ENCODE data around the gene RHD. TPM values are rescaled to one million over a fixed set of nuclear protein-coding genes. Genes with fewer than 3 reads are reported as not detected.
A peak's percentile ranks its signal among the peaks of the same experiment; 100 is the strongest.

Gene RHD
- total and polyA plus RNA-seq, 10 of the 15 experiments (the other 5 are each of a cell fraction or from before 2014, with no cell fraction given): 0.02 to 0.34 (median 0.18) TPM; not detected in 6

DNA sequence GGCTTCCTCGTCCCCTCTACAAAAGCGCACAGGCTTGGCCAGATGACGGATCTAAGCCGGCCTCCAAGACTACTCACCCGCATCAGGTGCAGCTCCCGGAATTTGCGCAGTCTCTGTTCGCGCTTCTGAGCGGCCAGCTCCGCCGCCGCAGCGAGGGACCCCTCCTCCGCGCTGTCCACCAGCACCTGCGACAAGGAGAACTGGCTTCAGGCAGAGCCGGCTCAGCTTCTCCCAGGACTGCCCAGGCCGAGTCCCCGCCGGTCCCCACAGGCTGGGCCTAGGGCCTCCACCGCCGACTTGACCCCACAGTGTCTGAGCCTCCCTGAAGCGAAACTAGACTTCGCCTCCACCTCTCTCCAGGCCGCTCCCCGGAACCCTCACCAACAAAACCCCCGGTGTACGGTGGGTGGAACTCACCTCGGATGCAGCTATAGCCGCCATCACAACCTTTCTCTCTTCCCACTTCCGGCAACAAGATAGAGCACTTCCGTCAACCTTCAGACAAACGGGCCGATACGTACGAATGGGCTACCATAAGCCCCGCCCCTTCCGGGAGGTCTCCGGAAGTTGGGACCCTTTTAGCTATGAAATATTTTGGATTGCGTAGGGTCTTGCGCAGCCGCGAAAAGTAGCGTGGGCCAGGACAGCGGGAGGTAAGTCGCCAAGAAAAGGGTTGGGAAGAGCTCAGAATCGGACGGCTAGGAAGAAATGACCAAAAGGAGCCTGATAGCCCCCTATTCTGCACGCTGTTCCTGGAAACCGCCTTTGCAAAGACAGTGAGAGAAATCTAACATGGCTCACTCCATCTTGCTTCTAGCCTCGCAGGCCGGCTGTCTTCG is 40.1 kb upstream of the RHD start, which contains the start of gene SYF2 (continued):
- TF ChIP-seq, protein P1, sequence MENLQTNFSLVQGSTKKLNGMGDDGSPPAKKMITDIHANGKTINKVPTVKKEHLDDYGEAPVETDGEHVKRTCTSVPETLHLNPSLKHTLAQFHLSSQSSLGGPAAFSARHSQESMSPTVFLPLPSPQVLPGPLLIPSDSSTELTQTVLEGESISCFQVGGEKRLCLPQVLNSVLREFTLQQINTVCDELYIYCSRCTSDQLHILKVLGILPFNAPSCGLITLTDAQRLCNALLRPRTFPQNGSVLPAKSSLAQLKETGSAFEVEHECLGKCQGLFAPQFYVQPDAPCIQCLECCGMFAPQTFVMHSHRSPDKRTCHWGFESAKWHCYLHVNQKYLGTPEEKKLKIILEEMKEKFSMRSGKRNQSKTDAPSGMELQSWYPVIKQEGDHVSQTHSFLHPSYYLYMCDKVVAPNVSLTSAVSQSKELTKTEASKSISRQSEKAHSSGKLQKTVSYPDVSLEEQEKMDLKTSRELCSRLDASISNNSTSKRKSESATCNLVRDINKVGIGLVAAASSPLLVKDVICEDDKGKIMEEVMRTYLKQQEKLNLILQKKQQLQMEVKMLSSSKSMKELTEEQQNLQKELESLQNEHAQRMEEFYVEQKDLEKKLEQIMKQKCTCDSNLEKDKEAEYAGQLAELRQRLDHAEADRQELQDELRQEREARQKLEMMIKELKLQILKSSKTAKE (IDR thresholded peaks at IDR 0.05; ENCODE audit: low read depth, poor library complexity, severe bottlenecking): peak; percentile 43

DNA sequence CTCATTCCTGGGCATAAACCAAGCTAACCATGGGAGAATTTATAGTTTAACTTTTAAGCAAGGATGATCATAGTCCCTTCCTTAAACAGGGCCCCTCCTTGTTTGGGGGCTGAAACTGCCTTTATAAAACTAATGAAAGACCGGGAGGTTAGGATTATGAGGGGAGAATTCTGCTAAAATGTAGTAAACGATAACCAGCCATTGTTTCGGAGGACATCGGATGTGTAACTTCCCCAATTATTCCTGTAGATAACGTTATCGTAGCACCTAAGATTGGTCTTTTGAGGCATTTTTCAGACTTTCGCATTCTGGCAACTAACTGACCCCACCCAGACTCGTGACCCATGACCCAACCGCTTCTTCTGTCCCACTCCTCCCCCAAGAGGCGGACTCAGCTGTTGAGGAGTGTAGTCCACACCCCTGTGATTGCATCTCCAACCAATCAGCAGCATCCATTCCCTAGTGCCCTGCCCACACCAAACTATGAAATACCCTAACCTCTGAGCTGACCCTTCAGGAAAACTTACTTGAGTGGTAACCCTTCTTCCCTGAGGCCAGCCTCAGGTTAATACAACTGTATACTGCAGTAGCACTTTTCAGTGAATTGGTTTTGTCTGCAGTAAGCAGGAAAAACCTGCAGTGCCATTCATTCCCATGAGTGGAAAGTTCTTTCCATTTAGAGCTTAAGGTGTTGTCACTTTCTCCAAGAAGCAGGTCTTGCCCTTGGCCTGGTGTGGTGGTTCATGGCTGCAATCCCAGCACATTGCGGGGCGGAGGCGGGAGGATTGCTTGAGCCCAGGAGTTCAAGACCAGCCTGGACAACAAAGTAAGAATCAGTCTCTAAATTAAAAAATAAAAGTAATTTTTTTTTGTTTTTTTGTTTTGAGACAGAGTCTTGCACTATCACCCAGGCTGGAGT is 39.2 kb upstream of the RHD start:
- no peaks in the 10 kb centered on the region for H3K9me3 ChIP-seq (replicated peaks; ENCODE audit: control insufficient read depth, insufficient read depth, low read length)
- ChIA-PET RAD21 (ENCODE audit: unreplicated experiment) (interaction anchor here (1.0 to 2.0 kb wide), 7 partner anchors 7 to 403 kb away, joined by 3 to 6 read pairs (median 3); no protein-coding TSS in a partner anchor), POLR2A (interaction anchor here (0.5 to 3.0 kb wide), 14 partner anchors 8 to 591 kb away, joined by 3 to 17 read pairs (median 3); partner anchors contain the start of genes CLIC4, MACO1 and RSRP1), CTCF (interaction anchor here (0.6 to 2.6 kb wide), 6 partner anchors 9 to 385 kb away, joined by 3 to 12 read pairs (median 6); no protein-coding TSS in a partner anchor), SMC1A (ENCODE audit: uncharacterized antibody, unreplicated experiment) (interaction anchor here (1.0 to 2.0 kb wide), 7 partner anchors 10 to 402 kb away, joined by 3 to 6 read pairs (median 4); partner anchors contain the start of genes RSRP1 and TMEM50A)
- peak overlapping the region; percentile 72 for H2AFZ ChIP-seq (ENCODE audit: control insufficient read depth, low read depth, low read length)
- DNase-seq (ENCODE audit: low read depth, low spot score) (peak; percentile 72), FAIRE-seq (peak; percentile 72), ATAC-seq (peak; percentile 92)
- H3K27ac ChIP-seq (ENCODE audit: control insufficient read depth, insufficient read depth): peak overlapping the region; percentile 88
- H4K20me1 ChIP-seq (ENCODE audit: control insufficient read depth, insufficient read depth): no peaks in the 10 kb centered on the region
- WGBS (ENCODE audit: insufficient coverage, insufficient replicate concordance, low lambda C conversion rate, missing lambda C conversion rate): 24% methylated on average over 13 of the region's 13 CpGs
- H3K27me3 ChIP-seq (replicated peaks in 1 of 2; ENCODE audit: control insufficient read depth in 2 of 2, insufficient read depth in 2 of 2, low read length in 1 of 2): no peaks in the 10 kb centered on the region
- in situ Hi-C loops (cut with MboI) (loop anchor here (25.0 kb wide), 1 partner anchor 1446 kb away; the partner anchor contains the start of genes LYPLA2 and PITHD1), intact Hi-C loops (cut with micrococcal nuclease; ENCODE audit: unreplicated experiment) (no loop called here)
- peak overlapping the region; percentile 56 for H3K4me2 ChIP-seq (ENCODE audit: control insufficient read depth, insufficient read depth)
- BruUV-seq (replicated peaks): TSS peak; percentile 99
- H3K4me3 ChIP-seq: peak overlapping the region; percentile 88
- peaks cover 38% of the 10 kb centered on the region for H3K79me2 ChIP-seq (ENCODE audit: control insufficient read depth, insufficient read depth, low read length)
- H3K9ac ChIP-seq (ENCODE audit: control insufficient read depth, insufficient read depth, low read length): peak overlapping the region; percentile 88
- peaks cover 19% of the 10 kb centered on the region for H3K4me1 ChIP-seq (ENCODE audit: control insufficient read depth, insufficient read depth, low read length)
- H3K36me3 ChIP-seq (ENCODE audit: control insufficient read depth in 2 of 2, insufficient read depth in 2 of 2, low read length in 1 of 2): peaks cover 0 to 19% of the 10 kb centered on the region in 2 experiments; a peak in 2 of 4 replicates
- TF ChIP-seq, protein P2, sequence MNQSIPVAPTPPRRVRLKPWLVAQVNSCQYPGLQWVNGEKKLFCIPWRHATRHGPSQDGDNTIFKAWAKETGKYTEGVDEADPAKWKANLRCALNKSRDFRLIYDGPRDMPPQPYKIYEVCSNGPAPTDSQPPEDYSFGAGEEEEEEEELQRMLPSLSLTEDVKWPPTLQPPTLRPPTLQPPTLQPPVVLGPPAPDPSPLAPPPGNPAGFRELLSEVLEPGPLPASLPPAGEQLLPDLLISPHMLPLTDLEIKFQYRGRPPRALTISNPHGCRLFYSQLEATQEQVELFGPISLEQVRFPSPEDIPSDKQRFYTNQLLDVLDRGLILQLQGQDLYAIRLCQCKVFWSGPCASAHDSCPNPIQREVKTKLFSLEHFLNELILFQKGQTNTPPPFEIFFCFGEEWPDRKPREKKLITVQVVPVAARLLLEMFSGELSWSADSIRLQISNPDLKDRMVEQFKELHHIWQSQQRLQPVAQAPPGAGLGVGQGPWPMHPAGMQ (IDR thresholded peaks at IDR 0.05; ENCODE audit: borderline replicate concordance): no peak
- TF ChIP-seq GABPA (IDR thresholded peaks at IDR 0.05; ENCODE audit: low read depth): no peak
- TF ChIP-seq NBN (IDR thresholded peaks at IDR 0.05): 0 out of 2 replicates have a peak, but pooled peaks have one; percentile 26
- 0 out of 2 replicates have a peak, but pooled peaks have one; percentile 44 for TF ChIP-seq RFX5 (IDR thresholded peaks at IDR 0.05; ENCODE audit: low read depth, low read length)
- TF ChIP-seq RUNX3 (IDR thresholded peaks at IDR 0.05; ENCODE audit: low read length): peak; percentile 45
- no peak for TF ChIP-seq NFYA (IDR thresholded peaks at IDR 0.05; ENCODE audit: borderline replicate concordance, low read depth, low read length)
- TF ChIP-seq TCF7 (IDR thresholded peaks at IDR 0.05; ENCODE audit: borderline replicate concordance): no peak
- TF ChIP-seq NFIC (IDR thresholded peaks at IDR 0.05; ENCODE audit: low read depth, low read length): no peak
- TF ChIP-seq, protein P3, sequence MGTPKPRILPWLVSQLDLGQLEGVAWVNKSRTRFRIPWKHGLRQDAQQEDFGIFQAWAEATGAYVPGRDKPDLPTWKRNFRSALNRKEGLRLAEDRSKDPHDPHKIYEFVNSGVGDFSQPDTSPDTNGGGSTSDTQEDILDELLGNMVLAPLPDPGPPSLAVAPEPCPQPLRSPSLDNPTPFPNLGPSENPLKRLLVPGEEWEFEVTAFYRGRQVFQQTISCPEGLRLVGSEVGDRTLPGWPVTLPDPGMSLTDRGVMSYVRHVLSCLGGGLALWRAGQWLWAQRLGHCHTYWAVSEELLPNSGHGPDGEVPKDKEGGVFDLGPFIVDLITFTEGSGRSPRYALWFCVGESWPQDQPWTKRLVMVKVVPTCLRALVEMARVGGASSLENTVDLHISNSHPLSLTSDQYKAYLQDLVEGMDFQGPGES (IDR thresholded peaks at IDR 0.05): no peak
- TF ChIP-seq EP300 (IDR thresholded peaks at IDR 0.05; ENCODE audit: borderline replicate concordance in 1 of 2, control insufficient read depth in 1 of 2, low read depth in 2 of 2, low read length in 2 of 2): no peak
